ENCODE data around the gene SREBF1. TPM values are rescaled to one million over a fixed set of nuclear protein-coding genes. Genes with fewer than 3 reads are reported as not detected.
A peak's percentile ranks its signal among the peaks of the same experiment; 100 is the strongest.

SREBF1 gene
- total RNA-seq, 1 donor from 2014 or later: 23.0 TPM

DNA sequence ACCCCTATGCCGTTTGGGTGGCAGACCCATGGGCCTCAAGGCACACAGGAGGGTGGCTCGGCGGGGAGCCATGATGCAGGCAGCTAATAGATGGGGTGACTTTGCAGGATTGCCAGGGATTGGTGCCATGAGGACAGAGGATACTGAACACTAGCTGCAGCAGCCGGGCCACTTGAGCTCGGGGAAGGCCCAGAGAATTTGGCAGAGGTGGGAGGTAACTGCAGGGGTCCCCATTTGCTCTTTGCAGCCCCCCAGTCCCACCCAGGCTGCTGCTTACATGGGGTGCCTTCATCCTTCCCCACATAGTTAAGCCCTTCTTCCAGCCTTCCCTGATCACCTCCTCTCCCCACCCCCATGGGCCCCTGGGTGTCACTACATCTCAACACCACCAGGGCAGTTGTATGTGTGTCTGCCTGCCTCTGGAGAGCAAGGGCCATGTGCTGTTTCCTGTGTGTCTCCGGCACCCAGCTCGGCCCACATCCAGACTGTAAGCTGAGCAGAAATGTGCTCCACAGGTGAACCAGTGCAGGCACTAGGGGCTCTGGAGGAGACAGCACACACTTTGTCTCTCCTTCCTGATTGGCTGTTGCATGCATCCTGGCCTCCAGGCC lies 52.0 kb downstream of the SREBF1 start:
- peaks cover 45 to 57% (median 50%) of the 10 kb centered on the region in 3 donors for H3K4me1 ChIP-seq (ENCODE audit: control insufficient read depth in 3 of 3, insufficient read depth in 3 of 3, low read length in 3 of 3)
- H3K4me3 ChIP-seq (ENCODE audit: low read length in 3 of 3): peak overlapping the region; percentile 60 to 74 (median 69)
- no peaks in the 10 kb centered on the region for H3K27me3 ChIP-seq (ENCODE audit: control insufficient read depth in 3 of 3, insufficient read depth in 3 of 3, low read length in 3 of 3)
- H3K9me3 ChIP-seq (ENCODE audit: control insufficient read depth in 3 of 3, low read length in 3 of 3): no peaks in the 10 kb centered on the region
- peak overlapping the region in 2 of 3 donors; percentile 54 to 90 for H3K9ac ChIP-seq (ENCODE audit: low read depth in 1 of 3, low read length in 3 of 3)
- H3K27ac ChIP-seq (ENCODE audit: low read depth, low read length): peak overlapping the region; percentile 89
- no peaks in the 10 kb centered on the region for H3K36me3 ChIP-seq (ENCODE audit: control insufficient read depth in 3 of 3, insufficient read depth in 3 of 3, low read length in 3 of 3)

- Histone ChIP-seq H3K4me3 (ENCODE audit: low read length in 3 of 3) (peak overlapping the region; percentile 60 to 74 (median 69)), H3K4me1 (ENCODE audit: control insufficient read depth in 3 of 3, insufficient read depth in 3 of 3, low read length in 3 of 3) (peaks cover 49 to 56% (median 55%) of the 10 kb centered on the region in 3 donors), H3K27me3 (ENCODE audit: control insufficient read depth in 3 of 3, insufficient read depth in 3 of 3, low read length in 3 of 3) (no peaks in the 10 kb centered on the region), H3K9me3 (ENCODE audit: control insufficient read depth in 3 of 3, low read length in 3 of 3) (no peaks in the 10 kb centered on the region), H3K27ac (ENCODE audit: low read depth, low read length) (peak overlapping the region; percentile 89), H3K36me3 (ENCODE audit: control insufficient read depth in 3 of 3, insufficient read depth in 3 of 3, low read length in 3 of 3) (no peaks in the 10 kb centered on the region), H3K9ac (ENCODE audit: low read depth in 1 of 3, low read length in 3 of 3) (peak overlapping the region; percentile 60 to 90 (median 72))
Measured at GRCh38 chr17:17783825-17784656, 52.7 kb downstream of the SREBF1 start.

- H3K4me1 ChIP-seq (ENCODE audit: control insufficient read depth in 3 of 3, insufficient read depth in 3 of 3, low read length in 3 of 3): peaks cover 57 to 63% (median 63%) of the 10 kb centered on the region in 3 donors
- H3K27ac ChIP-seq (ENCODE audit: low read depth, low read length): peak overlapping the region; percentile 89
- H3K27me3 ChIP-seq (ENCODE audit: control insufficient read depth in 3 of 3, insufficient read depth in 3 of 3, low read length in 3 of 3): no peaks in the 10 kb centered on the region
- H3K36me3 ChIP-seq (ENCODE audit: control insufficient read depth in 3 of 3, insufficient read depth in 3 of 3, low read length in 3 of 3): no peaks in the 10 kb centered on the region
- H3K9me3 ChIP-seq (ENCODE audit: control insufficient read depth in 3 of 3, low read length in 3 of 3): no peaks in the 10 kb centered on the region
- H3K4me3 ChIP-seq (ENCODE audit: low read length in 3 of 3): peak overlapping the region; percentile 62 to 74 (median 69)
- peak overlapping the region; percentile 72 to 90 (median 76) for H3K9ac ChIP-seq (ENCODE audit: low read depth in 1 of 3, low read length in 3 of 3)
Measured at GRCh38 chr17:17783116-17783824, 53.5 kb downstream of the SREBF1 start.

GRCh38 chr17:17782523-17783115 lies 54.2 kb downstream of the SREBF1 start:
- Histone ChIP-seq H3K4me1 (ENCODE audit: control insufficient read depth in 3 of 3, insufficient read depth in 3 of 3, low read length in 3 of 3) (peaks cover 63 to 70% (median 69%) of the 10 kb centered on the region in 3 donors), H3K36me3 (ENCODE audit: control insufficient read depth in 3 of 3, insufficient read depth in 3 of 3, low read length in 3 of 3) (no peaks in the 10 kb centered on the region), H3K9me3 (ENCODE audit: control insufficient read depth in 3 of 3, low read length in 3 of 3) (no peaks in the 10 kb centered on the region), H3K27ac (ENCODE audit: low read depth, low read length) (peak overlapping the region; percentile 89), H3K27me3 (ENCODE audit: control insufficient read depth in 3 of 3, insufficient read depth in 3 of 3, low read length in 3 of 3) (no peaks in the 10 kb centered on the region), H3K4me3 (ENCODE audit: low read length in 3 of 3) (peak overlapping the region in 2 of 3 donors; percentile 69 to 74), H3K9ac (ENCODE audit: low read depth in 1 of 3, low read length in 3 of 3) (peak overlapping the region; percentile 68 to 90 (median 76))

DNA sequence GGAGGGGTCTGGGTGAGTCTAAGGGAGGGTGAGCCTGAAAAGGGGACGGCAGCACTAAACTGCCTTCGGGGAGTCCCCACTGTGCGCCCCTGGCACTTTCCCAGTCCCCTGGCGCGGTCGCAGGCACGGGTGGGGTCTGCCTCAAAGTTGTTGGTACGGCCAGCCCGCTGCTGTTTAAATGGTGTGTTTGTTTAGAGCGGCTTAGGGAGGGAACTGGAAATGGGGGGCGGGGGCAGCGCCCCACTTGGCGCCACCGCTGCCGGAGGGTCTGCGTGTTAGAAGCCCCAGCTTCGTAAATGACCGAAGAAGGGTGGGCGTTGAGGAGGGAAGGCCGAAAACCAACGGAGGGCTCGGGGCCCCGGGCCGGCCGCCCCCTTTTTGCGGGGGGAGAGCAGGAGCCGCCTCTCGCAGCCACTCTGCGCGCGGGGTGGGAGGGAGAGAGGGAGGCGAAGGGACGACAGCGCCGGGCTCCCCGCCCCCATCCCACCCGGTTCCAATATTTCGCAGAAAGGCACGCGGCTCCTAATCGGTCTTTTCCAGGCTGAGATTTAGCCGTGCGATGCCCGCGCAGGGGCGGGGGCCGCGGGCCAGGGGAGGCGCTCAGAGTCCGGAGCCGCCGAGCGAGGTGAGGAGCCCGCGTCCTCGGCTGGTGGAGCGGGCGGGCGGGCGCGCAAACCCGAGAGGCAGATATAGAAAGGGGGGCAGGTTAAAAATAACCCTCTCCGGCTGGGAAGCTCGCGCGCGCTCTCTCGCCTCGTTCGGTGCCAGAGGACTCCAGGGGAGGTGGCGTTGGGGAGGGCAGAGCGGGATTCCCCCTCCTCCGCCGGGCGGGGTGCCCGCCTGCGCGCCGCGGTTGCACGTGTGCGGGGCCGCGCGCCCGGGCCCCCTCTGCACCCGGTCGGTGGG lies 54.9 kb downstream of the SREBF1 start:
- H3K9me3 ChIP-seq (ENCODE audit: control insufficient read depth in 3 of 3, low read length in 3 of 3): no peaks in the 10 kb centered on the region
- peaks cover 65 to 69% (median 68%) of the 10 kb centered on the region in 3 donors for H3K4me1 ChIP-seq (ENCODE audit: control insufficient read depth in 3 of 3, insufficient read depth in 3 of 3, low read length in 3 of 3)
- H3K9ac ChIP-seq (ENCODE audit: low read depth in 1 of 3, low read length in 3 of 3): peak overlapping the region; percentile 70 to 84 (median 76)
- no peaks in the 10 kb centered on the region for H3K27me3 ChIP-seq (ENCODE audit: control insufficient read depth in 3 of 3, insufficient read depth in 3 of 3, low read length in 3 of 3)
- no peaks in the 10 kb centered on the region for H3K36me3 ChIP-seq (ENCODE audit: control insufficient read depth in 3 of 3, insufficient read depth in 3 of 3, low read length in 3 of 3)
- peak overlapping the region; percentile 89 for H3K27ac ChIP-seq (ENCODE audit: low read depth, low read length)
- peak overlapping the region; percentile 38 to 72 (median 54) for H3K4me3 ChIP-seq (ENCODE audit: low read length in 3 of 3)

GRCh38 chr17:17780922-17781590 lies 55.7 kb downstream of the SREBF1 start:
- H3K27ac ChIP-seq (ENCODE audit: low read depth, low read length): peak overlapping the region; percentile 89
- no peaks in the 10 kb centered on the region for H3K9me3 ChIP-seq (ENCODE audit: control insufficient read depth in 3 of 3, low read length in 3 of 3)
- no peaks in the 10 kb centered on the region for H3K27me3 ChIP-seq (ENCODE audit: control insufficient read depth in 3 of 3, insufficient read depth in 3 of 3, low read length in 3 of 3)
- H3K36me3 ChIP-seq (ENCODE audit: control insufficient read depth in 3 of 3, insufficient read depth in 3 of 3, low read length in 3 of 3): no peaks in the 10 kb centered on the region
- H3K9ac ChIP-seq (ENCODE audit: low read depth in 1 of 3, low read length in 3 of 3): peak overlapping the region; percentile 70 to 84 (median 76)
- peak overlapping the region in 2 of 3 donors; percentile 54 to 72 for H3K4me3 ChIP-seq (ENCODE audit: low read length in 3 of 3)
- peaks cover 59 to 62% (median 61%) of the 10 kb centered on the region in 3 donors for H3K4me1 ChIP-seq (ENCODE audit: control insufficient read depth in 3 of 3, insufficient read depth in 3 of 3, low read length in 3 of 3)

DNA sequence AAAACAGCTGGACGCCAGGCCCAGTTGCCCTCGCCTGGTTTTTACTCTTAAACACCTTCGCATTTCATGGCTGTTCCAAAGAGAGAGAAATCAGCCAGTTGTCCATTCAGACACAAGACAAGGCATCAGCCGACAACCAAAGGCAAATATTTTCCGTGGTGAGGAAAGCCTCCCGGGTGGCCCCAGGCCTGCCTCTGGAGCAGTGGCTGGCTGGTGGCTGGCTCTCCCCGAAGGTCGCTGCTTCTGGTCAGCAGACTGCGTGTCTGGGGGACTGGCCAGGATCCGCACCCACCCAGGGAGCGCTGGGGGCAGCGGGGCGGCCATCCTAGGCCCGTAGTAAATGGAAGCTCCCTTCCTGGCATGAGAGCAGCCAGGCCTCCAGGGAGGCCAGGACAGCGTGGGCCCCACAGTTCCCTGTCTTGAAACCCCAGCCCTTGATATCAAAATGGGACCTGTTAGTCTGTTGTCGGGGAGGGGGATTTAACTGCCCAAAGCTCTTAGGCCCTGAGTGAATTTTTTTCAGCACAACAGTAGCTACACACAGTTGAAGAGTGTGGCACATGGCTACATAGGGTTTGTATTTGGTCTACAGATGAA lies 57.7 kb downstream of the SREBF1 start:
- Histone ChIP-seq H3K4me3 (ENCODE audit: low read length in 3 of 3) (no peak overlapping the region), H3K27ac (ENCODE audit: low read depth, low read length) (peak overlapping the region; percentile 75), H3K9me3 (ENCODE audit: control insufficient read depth in 3 of 3, low read length in 3 of 3) (no peaks in the 10 kb centered on the region), H3K4me1 (ENCODE audit: control insufficient read depth in 3 of 3, insufficient read depth in 3 of 3, low read length in 3 of 3) (peaks cover 49 to 51% (median 49%) of the 10 kb centered on the region in 3 donors), H3K36me3 (ENCODE audit: control insufficient read depth in 3 of 3, insufficient read depth in 3 of 3, low read length in 3 of 3) (no peaks in the 10 kb centered on the region), H3K9ac (ENCODE audit: low read depth in 1 of 3, low read length in 3 of 3) (peak overlapping the region in 2 of 3 donors; percentile 57 to 66), H3K27me3 (ENCODE audit: control insufficient read depth in 3 of 3, insufficient read depth in 3 of 3, low read length in 3 of 3) (no peaks in the 10 kb centered on the region)

- Histone ChIP-seq H3K36me3 (ENCODE audit: control insufficient read depth in 3 of 3, insufficient read depth in 3 of 3, low read length in 3 of 3) (no peaks in the 10 kb centered on the region), H3K27ac (ENCODE audit: low read depth, low read length) (peak overlapping the region; percentile 75), H3K27me3 (ENCODE audit: control insufficient read depth in 3 of 3, insufficient read depth in 3 of 3, low read length in 3 of 3) (no peaks in the 10 kb centered on the region), H3K9me3 (ENCODE audit: control insufficient read depth in 3 of 3, low read length in 3 of 3) (no peaks in the 10 kb centered on the region), H3K4me1 (ENCODE audit: control insufficient read depth in 3 of 3, insufficient read depth in 3 of 3, low read length in 3 of 3) (peaks cover 47 to 52% (median 49%) of the 10 kb centered on the region in 3 donors), H3K4me3 (ENCODE audit: low read length in 3 of 3) (no peak overlapping the region), H3K9ac (ENCODE audit: low read depth in 1 of 3, low read length in 3 of 3) (peak overlapping the region in 2 of 3 donors; percentile 45 to 66)
Measured at GRCh38 chr17:17778308-17779014, 58.3 kb downstream of the SREBF1 start.
